SK-N-SH treated with all-trans-retinoic acid at 6 μM for 48 hours (cell line): Measurements from ENCODE around the gene SPA17.

ENCODE experiments used
- ATAC-seq: fragments of 200-7000 bp; cut with Tn5 transposase; 3 replicates; pipeline ENCODE4 v1.9.1; 2020; ENCODE audit warnings: mild to moderate bottlenecking, moderate library complexity
- ARNTL ChIP-seq: fragments of 450-650 bp; formaldehyde crosslinking; IDR thresholded peaks from 2 replicates; pipeline ENCODE4 v1.5.0; 2020; ENCODE audit warnings: low read depth, mild to moderate bottlenecking, moderate library complexity, borderline replicate concordance
- CREB5 ChIP-seq: fragments of 250-450 bp; sonication (Bioruptor Pico); IDR thresholded peaks from 2 replicates; pipeline ENCODE4 v1.5.1; 2020; ENCODE audit warnings: low read depth, mild to moderate bottlenecking, moderate library complexity
- CSRNP3 ChIP-seq: fragments of 250-450 bp; sonication (Bioruptor Pico); IDR thresholded peaks from 2 replicates; pipeline ENCODE4 v1.5.1; 2021; ENCODE audit warnings: mild to moderate bottlenecking, moderate library complexity
- ESRRG ChIP-seq: fragments of 250-450 bp; sonication (Bioruptor Pico); IDR thresholded peaks from 2 replicates; pipeline ENCODE4 v1.6.1; 2021; ENCODE audit warnings: mild to moderate bottlenecking
- GLIS3 ChIP-seq: fragments of 250-450 bp; sonication (Bioruptor Pico); IDR thresholded peaks from 2 replicates; pipeline ENCODE4 v1.5.0; 2020; ENCODE audit warnings: mild to moderate bottlenecking, moderate library complexity
- ISL1 ChIP-seq: fragments of 250-450 bp; sonication (Bioruptor Pico); IDR thresholded peaks from 2 replicates; pipeline ENCODE4 v2.1.2; 2022; ENCODE audit warnings: mild to moderate bottlenecking, moderate library complexity
- OSR1 ChIP-seq: fragments of 250-450 bp; sonication (Bioruptor Pico); IDR thresholded peaks from 2 replicates; pipeline ENCODE4 v1.8.0; 2022; ENCODE audit warnings: moderate library complexity, mild to moderate bottlenecking, inconsistent platforms
- PATZ1 ChIP-seq: fragments of 250-450 bp; sonication (Bioruptor Pico); IDR thresholded peaks from 2 replicates; pipeline ENCODE4 v1.8.0; 2020; ENCODE audit warnings: mild to moderate bottlenecking, moderate library complexity, borderline replicate concordance
- POU6F1 ChIP-seq: fragments of 250-450 bp; sonication (Bioruptor Pico); IDR thresholded peaks from 2 replicates; pipeline ENCODE4 v1.8.0; 2021; ENCODE audit warnings: low read depth, mild to moderate bottlenecking, moderate library complexity, borderline replicate concordance
- TCF4 ChIP-seq: fragments of 250-450 bp; sonication (Bioruptor Pico); IDR thresholded peaks from 2 replicates; pipeline ENCODE4 v1.8.0; 2021; ENCODE audit warnings: mild to moderate bottlenecking, moderate library complexity, borderline replicate concordance
- TOX ChIP-seq: fragments of 250-450 bp; sonication (Bioruptor Pico); IDR thresholded peaks from 2 replicates; pipeline ENCODE4 v1.8.0; 2021; ENCODE audit warnings: mild to moderate bottlenecking, moderate library complexity, borderline replicate concordance
- TSHZ2 ChIP-seq: fragments of 250-450 bp; sonication (Bioruptor Pico); IDR thresholded peaks from 2 replicates; pipeline ENCODE4 v1.5.0; 2020; ENCODE audit warnings: mild to moderate bottlenecking, moderate library complexity
- ZFP3 ChIP-seq: fragments of 250-450 bp; sonication (Bioruptor Pico); IDR thresholded peaks from 2 replicates; pipeline ENCODE4 v1.5.0; 2020; ENCODE audit warnings: mild to moderate bottlenecking, moderate library complexity
- ZFP30 ChIP-seq: fragments of 450-650 bp; formaldehyde crosslinking; IDR thresholded peaks from 2 replicates; pipeline ENCODE4 v1.5.0; 2022; ENCODE audit warnings: mild to moderate bottlenecking, moderate library complexity
- ZNF565 ChIP-seq: fragments of 450-650 bp; formaldehyde crosslinking; conservative IDR thresholded peaks from 2 replicates; pipeline ENCODE4 v1.5.0; 2020; ENCODE audit warnings: low read depth, mild to moderate bottlenecking, moderate library complexity
- ZNF8 ChIP-seq: fragments of 450-650 bp; formaldehyde crosslinking; IDR thresholded peaks from 2 replicates; pipeline ENCODE4 v1.5.0; 2020; ENCODE audit warnings: mild to moderate bottlenecking, moderate library complexity

SPA17 gene

GRCh38 chr11:124707829-124708228 is 34.1 kb downstream of the SPA17 start:
- ATAC-seq = no peak
- no peak for TF ChIP-seq ISL1 (CRISPR knock-in tag)
- TF ChIP-seq, all 23 proteins: peak for 0

- ATAC-seq = no peak
- TF ChIP-seq ZFP30 (CRISPR knock-in tag) = no peak
- no peak for TF ChIP-seq CSRNP3
- TF ChIP-seq TCF4 (CRISPR knock-in tag) = no peak
- no peak for TF ChIP-seq TOX (CRISPR knock-in tag)
- TF ChIP-seq ARNTL (CRISPR knock-in tag) = no peak
- TF ChIP-seq TSHZ2 (CRISPR knock-in tag) = no peak
- no peak for TF ChIP-seq OSR1
- TF ChIP-seq GLIS3 (CRISPR knock-in tag) = no peak
- TF ChIP-seq ZFP3 (CRISPR knock-in tag) = no peak
- no peak for TF ChIP-seq ZNF8 (CRISPR knock-in tag)
- TF ChIP-seq PATZ1 = no peak
Measured at GRCh38 chr11:124712392-124712791, 38.7 kb downstream of the SPA17 start.

- no peak for TF ChIP-seq TSHZ2 (CRISPR knock-in tag)
- TF ChIP-seq PATZ1 = no peak
- TF ChIP-seq CREB5 (CRISPR knock-in tag) = no peak
- no peak for TF ChIP-seq TCF4 (CRISPR knock-in tag)
- no peak for TF ChIP-seq POU6F1
- TF ChIP-seq ZFP30 (CRISPR knock-in tag) = no peak
- TF ChIP-seq ZFP3 (CRISPR knock-in tag) = no peak
- no peak for TF ChIP-seq OSR1
- TF ChIP-seq ESRRG (CRISPR knock-in tag) = no peak
- no peak for TF ChIP-seq ZNF565 (CRISPR knock-in tag)
- no peak for TF ChIP-seq CSRNP3
- no peak for TF ChIP-seq ZNF8 (CRISPR knock-in tag)
- ATAC-seq = no peak
Measured at GRCh38 chr11:124716591-124716990, 42.9 kb downstream of the SPA17 start.
